Left lung (tissue), 10 donors: ENCODE results near the gene AUTS2. TPM values are rescaled to one million over a fixed set of nuclear protein-coding genes. Genes with fewer than 3 reads are reported as not detected.

Experiments used
- ATAC-seq: fragments of 200-7000 bp; cut with Tn5 transposase; one replicate; pipeline ENCODE4 v1.9.1; 2020; ENCODE audit warnings: moderate library complexity
- DNase-seq, 4 donors: peaks; one replicate each; pipeline ENCODE4 v3.0.0-alpha.2; 2013 to 2020
- H3K27ac ChIP-seq, 2 donors: fragments of 200-600 bp; sonication (generic) in 1 of 2; one replicate each; pipeline versions ENCODE4 v1.5.0 to v1.8.0; 2020 to 2021
- H3K27me3 ChIP-seq, 2 donors: fragments of 200-600 bp; sonication (generic) in 1 of 2; one replicate each; pipeline versions ENCODE4 v1.5.0 to v1.8.0; 2020 to 2021
- H3K36me3 ChIP-seq, 2 donors: fragments of 200-600 bp; sonication (generic) in 1 of 2; one replicate each; pipeline versions ENCODE4 v1.5.0 to v1.8.0; 2020 to 2021
- H3K4me1 ChIP-seq, 2 donors: fragments of 200-600 bp; one replicate each; pipeline ENCODE4 v1.8.0; 2021
- H3K4me3 ChIP-seq, 2 donors: fragments of 200-600 bp; sonication (generic) in 1 of 2; one replicate each; pipeline versions ENCODE4 v1.5.0 to v1.8.0; 2020 to 2021; ENCODE audit warnings: mild to moderate bottlenecking in 1 of 2
- H3K9me3 ChIP-seq, 2 donors: fragments of 200-600 bp; sonication (generic) in 1 of 2; one replicate each; pipeline versions ENCODE4 v1.5.0 to v1.8.0; 2020 to 2021
- CTCF ChIP-seq, 2 donors: fragments of 200-600 bp; sonication (generic) in 1 of 2; IDR thresholded peaks; one replicate each; pipeline versions ENCODE4 v1.5.0 to v1.8.0; 2021; ENCODE audit warnings: antibody characterized with exemption in 2 of 2
- intact Hi-C, 2 donors: fragments of 100-400 bp; cut with DNase I; formaldehyde crosslinking; loops; one replicate each; pipeline versions ENCODE4 v1.11.2 to v1.14.2; 2022
- polyA plus RNA-seq, 6 donors: library from polyadenylated mRNA; unstranded; fragments of 120-200 nt; gene quantifications; one replicate each; pipeline ENCODE4 v1.2.1, GENCODE V29; 2013; ENCODE audit not compliant: insufficient read length in 6 of 6
- total RNA-seq, 2 donors: library from RNA; stranded (reverse); fragmentation: NEBNext Ultra II Directional; extraction: Animal tissue kit (Norgen Biotek cat#: 25700); gene quantifications; one replicate each; pipeline ENCODE4 v1.2.1, GENCODE V29; 2021
- donor health status: DM: no; HTN: yes; CAD: no.
- donor health status: DM: no; HTN: no; CAD: no.

AUTS2 gene
- total and polyA plus RNA-seq, 8 donors: 40.4 to 119 (median 103) TPM

GRCh38 chr7:70734411-70734810 is 1136.1 kb downstream of the AUTS2 start:
- ATAC-seq: no peak
- H3K4me1 ChIP-seq: peaks cover 7 to 32% of the 10 kb centered on the region in 2 donors
- no peaks in the 10 kb centered on the region for H3K36me3 ChIP-seq
- DNase-seq: no peak
- no peak overlapping the region for H3K4me3 ChIP-seq
- H3K9me3 ChIP-seq: no peaks in the 10 kb centered on the region
- TF ChIP-seq CTCF (IDR thresholded peaks at IDR 0.05): no peak
- H3K27me3 ChIP-seq: no peaks in the 10 kb centered on the region
- no peak overlapping the region for H3K27ac ChIP-seq
- intact Hi-C loops: no loop called here

- no peaks in the 10 kb centered on the region for H3K36me3 ChIP-seq
- H3K27ac ChIP-seq: no peak overlapping the region
- no peak for ATAC-seq
- H3K4me1 ChIP-seq: peaks cover 7 to 32% of the 10 kb centered on the region in 2 donors
- no peaks in the 10 kb centered on the region for H3K9me3 ChIP-seq
- no peak overlapping the region for H3K4me3 ChIP-seq
- TF ChIP-seq CTCF (IDR thresholded peaks at IDR 0.05): no peak
- DNase-seq: no peak
- intact Hi-C loops: no loop called here
- no peaks in the 10 kb centered on the region for H3K27me3 ChIP-seq
Observed at GRCh38 chr7:70735313-70735712, 1137.0 kb downstream of the AUTS2 start.

- H3K4me1 ChIP-seq: peaks cover 7 to 32% of the 10 kb centered on the region in 2 donors
Observed at GRCh38 chr7:70736715-70737460, 1138.6 kb downstream of the AUTS2 start.

GRCh38 chr7:70738151-70738885 is 1140.0 kb downstream of the AUTS2 start:
- no peak for TF ChIP-seq CTCF (IDR thresholded peaks at IDR 0.05)
- intact Hi-C loops: no loop called here
- ATAC-seq: peak; percentile 86
- Histone ChIP-seq H3K4me3 (no peak overlapping the region), H3K36me3 (no peaks in the 10 kb centered on the region), H3K9me3 (no peaks in the 10 kb centered on the region), H3K27me3 (no peaks in the 10 kb centered on the region), H3K4me1 (peaks cover 7 to 32% of the 10 kb centered on the region in 2 donors), H3K27ac (peak overlapping the region; percentile 50 to 55)
- peak in 2 of 4 donors; percentile 45 to 70 for DNase-seq

More at GRCh38 chr7:70736715-70737460, 1138.6 kb downstream of the AUTS2 start:
- no peaks in the 10 kb centered on the region for H3K27me3 ChIP-seq
- H3K4me3 ChIP-seq: no peak overlapping the region
- intact Hi-C loops: no loop called here
- no peaks in the 10 kb centered on the region for H3K36me3 ChIP-seq
- no peak for TF ChIP-seq CTCF (IDR thresholded peaks at IDR 0.05)
- peak; percentile 69 for ATAC-seq
- H3K9me3 ChIP-seq: no peaks in the 10 kb centered on the region
- no peak for DNase-seq
- H3K27ac ChIP-seq: peak overlapping the region; percentile 55 to 68

- no peak for ATAC-seq
- H3K9me3 ChIP-seq: no peaks in the 10 kb centered on the region
- no peak for TF ChIP-seq CTCF (IDR thresholded peaks at IDR 0.05)
- no peaks in the 10 kb centered on the region for H3K36me3 ChIP-seq
- DNase-seq: no peak
- intact Hi-C loops: no loop called here
- peaks cover 7 to 32% of the 10 kb centered on the region in 2 donors for H3K4me1 ChIP-seq
- H3K4me3 ChIP-seq: no peak overlapping the region
- H3K27ac ChIP-seq: no peak overlapping the region
- H3K27me3 ChIP-seq: no peaks in the 10 kb centered on the region
Observed at GRCh38 chr7:70739646-70740210, 1141.5 kb downstream of the AUTS2 start.
